Melanocyte of skin (primary cell): ENCODE measurements around the gene CDH10. TPM values are rescaled to one million over a fixed set of nuclear protein-coding genes. Genes with fewer than 3 reads are reported as not detected.

Experiments
- small RNA-seq, 2 donors: library from RNA; depleted of rRNA; stranded (forward); fragments of <200 nt; gene quantifications; one replicate each; pipeline ENCODE3, GENCODE V24; 2012
- total RNA-seq, 2 donors: library from RNA; depleted of rRNA; stranded (reverse); fragments of >200 nt; gene quantifications; 2 replicates each; pipeline ENCODE4 v1.2.3, GENCODE V29; 2012

The CDH10 gene
- total RNA-seq = not detected

GRCh38 chr5:24644761-24645160, at the start of gene CDH10:
TSS of gene CDH10 (minus strand) at chr5:24644978. CDS start at chr5:24593490, 51,488 bp downstream.

Small RNA genes lying within 50 kb of the gene (small RNA-seq; reads per million reads assigned to genes)
- gene AC091885.1 (0 reads per million in 2 donors), gene RF00017 (0 reads per million in 2 donors)
